Mammary epithelial cell (primary cell): ENCODE data around the gene DRD4.

Experiments
- CTCF ChIP-seq, 2 donors: IDR thresholded peaks in 1 of 2; conservative IDR thresholded peaks in 1 of 2; 2 replicates each; pipeline ENCODE4 v1.5.1; 2011 to 2012; ENCODE audit warnings: inconsistent platforms in 2 of 2, low read length in 2 of 2, mild to moderate bottlenecking in 2 of 2, control low read depth in 1 of 2, low read depth in 1 of 2; ENCODE audit not compliant: insufficient read depth in 1 of 2; ENCODE audit errors: extremely low read depth in 1 of 2
- EZH2 ChIP-seq: IDR thresholded peaks from 2 replicates; pipeline ENCODE4 v1.6.1; 2012; ENCODE audit warnings: low read length, inconsistent platforms, borderline replicate concordance

- TF ChIP-seq CTCF (conservative IDR thresholded peaks at IDR 0.05 in 1 of 2, IDR thresholded peaks at IDR 0.05 in 1 of 2; ENCODE audit: extremely low read depth in 1 of 2, insufficient read depth in 1 of 2, low read depth in 1 of 2, low read length in 2 of 2) (no peak), EZH2 (no peak)
These were observed 22.2 kb upstream of the DRD4 start for GRCh38 chr11:614623-615503.
